Measurements from ENCODE around the gene PPP4R1. TPM values are rescaled to one million over a fixed set of nuclear protein-coding genes. Genes with fewer than 3 reads are reported as not detected.

Gene PPP4R1
- polyA plus RNA-seq, 1 donor (not counting 4 experiments of a cell fraction or from before 2014, with no cell fraction given): 200 TPM

DNA sequence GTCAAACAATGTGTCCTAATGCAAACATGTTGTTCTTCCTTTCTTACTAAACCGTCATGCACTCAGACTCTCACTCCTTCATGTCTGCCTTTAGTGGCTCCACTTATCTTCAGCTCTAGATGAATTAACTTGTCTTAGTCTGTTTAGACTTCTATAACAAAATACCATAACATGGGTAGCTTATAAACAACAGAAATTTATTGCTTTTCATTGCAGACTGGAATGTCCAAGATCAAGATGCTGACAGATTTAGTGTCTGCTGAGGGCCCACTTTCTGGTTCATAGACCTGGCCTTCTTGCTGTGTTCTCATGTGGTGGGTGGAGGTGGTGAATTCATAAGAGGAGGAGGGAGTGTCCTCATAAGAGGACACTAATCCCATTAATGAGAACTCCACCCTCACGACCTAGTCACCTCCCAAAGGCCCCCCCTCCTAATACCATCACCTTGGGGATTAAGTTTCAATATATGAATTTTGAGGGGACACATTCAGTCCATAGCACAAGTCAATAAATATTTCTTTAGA lies 106.7 kb downstream of the PPP4R1 start:
- Histone ChIP-seq H3K27me3 (ENCODE audit: control insufficient read depth, extremely low read depth, insufficient read depth, low read length) (no peaks in the 10 kb centered on the region), H2AFZ (ENCODE audit: control insufficient read depth, low read length) (no peak overlapping the region), H3K4me3 (ENCODE audit: control insufficient read depth in 2 of 3, extremely low read depth in 1 of 3, insufficient read depth in 2 of 3, low read depth in 1 of 3, low read length in 3 of 3) (no peak overlapping the region), H3K9me1 (ENCODE audit: control insufficient read depth, extremely low read depth, insufficient read depth, low read length) (no peaks in the 10 kb centered on the region), H3K9me3 (ENCODE audit: control insufficient read depth, low read depth, low read length) (no peaks in the 10 kb centered on the region), H4K20me1 (ENCODE audit: control insufficient read depth, extremely low read depth, insufficient read depth, low read length) (no peaks in the 10 kb centered on the region), H3K4me2 (ENCODE audit: control insufficient read depth, extremely low read depth, insufficient read depth, low read depth, low read length) (no peak overlapping the region), H3K27ac (ENCODE audit: control insufficient read depth, insufficient read depth, low read length) (no peak overlapping the region), H3K36me3 (ENCODE audit: control insufficient read depth in 2 of 2, extremely low read depth in 1 of 2, insufficient read depth in 2 of 2, low read length in 2 of 2) (no peaks in the 10 kb centered on the region), H3K9ac (ENCODE audit: control insufficient read depth, extremely low read depth, insufficient read depth, low read length) (no peak overlapping the region), H3K4me1 (ENCODE audit: control insufficient read depth, extremely low read depth, insufficient read depth, low read length) (no peaks in the 10 kb centered on the region), H3K79me2 (ENCODE audit: control insufficient read depth, insufficient read depth, low read length) (peaks cover 58% of the 10 kb centered on the region)
- no peak for DNase-seq (ENCODE audit: low read depth, low spot score)
- FAIRE-seq: no peak
- no peak for TF ChIP-seq EZH2 (IDR thresholded peaks at IDR 0.05; ENCODE audit: low read length)
- TF ChIP-seq, protein P1, sequence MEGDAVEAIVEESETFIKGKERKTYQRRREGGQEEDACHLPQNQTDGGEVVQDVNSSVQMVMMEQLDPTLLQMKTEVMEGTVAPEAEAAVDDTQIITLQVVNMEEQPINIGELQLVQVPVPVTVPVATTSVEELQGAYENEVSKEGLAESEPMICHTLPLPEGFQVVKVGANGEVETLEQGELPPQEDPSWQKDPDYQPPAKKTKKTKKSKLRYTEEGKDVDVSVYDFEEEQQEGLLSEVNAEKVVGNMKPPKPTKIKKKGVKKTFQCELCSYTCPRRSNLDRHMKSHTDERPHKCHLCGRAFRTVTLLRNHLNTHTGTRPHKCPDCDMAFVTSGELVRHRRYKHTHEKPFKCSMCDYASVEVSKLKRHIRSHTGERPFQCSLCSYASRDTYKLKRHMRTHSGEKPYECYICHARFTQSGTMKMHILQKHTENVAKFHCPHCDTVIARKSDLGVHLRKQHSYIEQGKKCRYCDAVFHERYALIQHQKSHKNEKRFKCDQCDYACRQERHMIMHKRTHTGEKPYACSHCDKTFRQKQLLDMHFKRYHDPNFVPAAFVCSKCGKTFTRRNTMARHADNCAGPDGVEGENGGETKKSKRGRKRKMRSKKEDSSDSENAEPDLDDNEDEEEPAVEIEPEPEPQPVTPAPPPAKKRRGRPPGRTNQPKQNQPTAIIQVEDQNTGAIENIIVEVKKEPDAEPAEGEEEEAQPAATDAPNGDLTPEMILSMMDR (optimal IDR thresholded peaks at IDR 0.05 in 1 of 3, IDR thresholded peaks at IDR 0.05 in 1 of 3, conservative IDR thresholded peaks at IDR 0.05 in 1 of 3; ENCODE audit: extremely low read depth in 1 of 3, insufficient read depth in 2 of 3, low read length in 3 of 3): no peak
- dilution Hi-C loops (cut with MboI; ENCODE audit: extremely low pct_ligation_motif_present, low sequenced_read_pairs): no loop called here

DNA sequence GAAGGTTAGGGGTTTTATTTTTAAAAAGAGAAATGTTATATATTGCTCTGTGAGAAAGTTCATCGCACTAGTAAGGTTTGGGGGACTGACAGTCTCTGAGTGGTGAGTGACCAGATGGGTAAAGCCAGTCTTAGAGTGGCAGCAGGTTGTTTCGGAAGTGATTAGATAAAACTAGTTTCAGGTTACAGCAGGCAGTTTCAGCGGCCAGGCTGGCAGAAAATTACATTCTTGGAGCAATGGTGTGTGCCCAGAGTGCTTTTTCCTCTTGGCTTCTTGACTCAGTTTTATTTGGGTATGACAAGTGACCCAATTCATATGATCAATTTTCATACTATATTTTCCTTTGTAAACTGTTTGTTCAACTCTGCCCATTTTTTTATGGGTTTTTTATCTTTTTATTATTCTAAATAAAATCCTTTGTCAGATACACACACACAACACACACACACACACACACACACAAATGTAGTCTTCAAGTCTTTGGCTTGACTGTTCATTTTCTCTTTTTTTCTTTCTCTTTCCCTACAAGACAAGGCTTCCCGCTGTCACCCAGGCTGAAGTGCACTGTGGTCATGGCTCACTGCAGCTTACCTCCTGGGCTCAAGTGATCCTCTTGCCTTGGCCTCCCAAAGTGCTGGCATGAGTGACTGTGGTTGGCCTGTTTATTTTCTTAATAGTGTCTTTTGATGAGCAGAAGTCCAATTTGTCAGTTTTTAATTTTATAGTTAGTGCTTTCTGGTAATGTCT lies 108.1 kb downstream of the PPP4R1 start:
- dilution Hi-C loops (cut with MboI; ENCODE audit: extremely low pct_ligation_motif_present, low sequenced_read_pairs): no loop called here
- Histone ChIP-seq H3K4me2 (ENCODE audit: control insufficient read depth, extremely low read depth, insufficient read depth, low read depth, low read length) (no peak overlapping the region), H3K4me1 (ENCODE audit: control insufficient read depth, extremely low read depth, insufficient read depth, low read length) (no peaks in the 10 kb centered on the region), H3K9me1 (ENCODE audit: control insufficient read depth, extremely low read depth, insufficient read depth, low read length) (no peaks in the 10 kb centered on the region), H2AFZ (ENCODE audit: control insufficient read depth, low read length) (no peak overlapping the region), H3K9me3 (ENCODE audit: control insufficient read depth, low read depth, low read length) (no peaks in the 10 kb centered on the region), H3K36me3 (ENCODE audit: control insufficient read depth in 2 of 2, extremely low read depth in 1 of 2, insufficient read depth in 2 of 2, low read length in 2 of 2) (no peaks in the 10 kb centered on the region), H3K27ac (ENCODE audit: control insufficient read depth, insufficient read depth, low read length) (no peak overlapping the region), H3K9ac (ENCODE audit: control insufficient read depth, extremely low read depth, insufficient read depth, low read length) (no peak overlapping the region), H3K4me3 (ENCODE audit: control insufficient read depth in 2 of 3, extremely low read depth in 1 of 3, insufficient read depth in 2 of 3, low read depth in 1 of 3, low read length in 3 of 3) (no peak overlapping the region), H3K79me2 (ENCODE audit: control insufficient read depth, insufficient read depth, low read length) (peaks cover 60% of the 10 kb centered on the region), H3K27me3 (ENCODE audit: control insufficient read depth, extremely low read depth, insufficient read depth, low read length) (no peaks in the 10 kb centered on the region), H4K20me1 (ENCODE audit: control insufficient read depth, extremely low read depth, insufficient read depth, low read length) (no peaks in the 10 kb centered on the region)
- DNase-seq (ENCODE audit: low read depth, low spot score): no peak
- no peak for TF ChIP-seq EZH2 (IDR thresholded peaks at IDR 0.05; ENCODE audit: low read length)
- TF ChIP-seq, protein P1 (optimal IDR thresholded peaks at IDR 0.05 in 1 of 3, IDR thresholded peaks at IDR 0.05 in 1 of 3, conservative IDR thresholded peaks at IDR 0.05 in 1 of 3; ENCODE audit: extremely low read depth in 1 of 3, insufficient read depth in 2 of 3, low read length in 3 of 3): no peak
- no peak for FAIRE-seq

Small RNA genes lying within 50 kb of the gene (small RNA-seq; reads per million reads assigned to genes)
- gene RNU2-27P (ENCODE audit: insufficient read length in 3 of 3, low read depth in 3 of 3, low replicate concordance in 1 of 3): 0 reads per million in 3 experiments
- 0 reads per million in 3 experiments for gene RNU6-903P (ENCODE audit: insufficient read length in 3 of 3, low read depth in 3 of 3, low replicate concordance in 1 of 3)

Other genes with a start within 250 kb of the PPP4R1 start
- 47.6 to 49.8 TPM (median 48.1 TPM) in 3 replicates for gene RALBP1, start 139.0 kb downstream of the PPP4R1 start, polyA plus RNA-seq
- 40.4 to 53.9 TPM (median 47.0 TPM) in 3 replicates for gene RAB31, start 93.7 kb upstream of the PPP4R1 start, polyA plus RNA-seq

All from keratinocyte (primary cell).